ENCODE measurements around the gene MRPL37.

Gene MRPL37

DNA sequence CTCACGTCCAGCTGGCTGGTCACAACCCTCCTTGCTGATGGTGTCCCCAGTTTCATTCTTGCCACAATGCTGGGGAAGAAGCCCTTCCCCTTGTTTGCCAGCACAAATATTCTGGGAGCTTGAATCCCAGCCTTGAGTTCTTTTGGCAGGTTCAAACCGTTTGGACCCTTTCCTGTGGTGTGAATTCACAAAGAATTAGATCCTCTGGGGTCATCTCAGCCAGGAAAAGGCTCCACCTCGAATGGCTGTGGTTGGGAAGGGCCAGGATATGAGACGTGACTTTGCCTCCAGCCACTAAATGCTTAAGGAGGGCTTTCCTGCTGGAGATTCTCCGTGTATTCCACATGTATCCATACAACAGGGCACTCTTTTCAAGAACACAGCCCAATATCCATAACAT is 66.9 kb downstream of the MRPL37 start:
- no peak overlapping the region for H3K4me3 Mint-ChIP-seq
- peaks cover 2% of the 10 kb centered on the region for H3K27me3 Mint-ChIP-seq (ENCODE audit: low read depth, poor library complexity)
- H3K36me3 Mint-ChIP-seq (ENCODE audit: low read depth): peaks cover 12% of the 10 kb centered on the region
- H3K4me1 Mint-ChIP-seq: peaks cover 87% of the 10 kb centered on the region
- no peaks in the 10 kb centered on the region for H3K9me3 Mint-ChIP-seq
- DNase-seq: no peak
- H3K27ac Mint-ChIP-seq: no peak overlapping the region
- TF ChIP-seq, protein P1, sequence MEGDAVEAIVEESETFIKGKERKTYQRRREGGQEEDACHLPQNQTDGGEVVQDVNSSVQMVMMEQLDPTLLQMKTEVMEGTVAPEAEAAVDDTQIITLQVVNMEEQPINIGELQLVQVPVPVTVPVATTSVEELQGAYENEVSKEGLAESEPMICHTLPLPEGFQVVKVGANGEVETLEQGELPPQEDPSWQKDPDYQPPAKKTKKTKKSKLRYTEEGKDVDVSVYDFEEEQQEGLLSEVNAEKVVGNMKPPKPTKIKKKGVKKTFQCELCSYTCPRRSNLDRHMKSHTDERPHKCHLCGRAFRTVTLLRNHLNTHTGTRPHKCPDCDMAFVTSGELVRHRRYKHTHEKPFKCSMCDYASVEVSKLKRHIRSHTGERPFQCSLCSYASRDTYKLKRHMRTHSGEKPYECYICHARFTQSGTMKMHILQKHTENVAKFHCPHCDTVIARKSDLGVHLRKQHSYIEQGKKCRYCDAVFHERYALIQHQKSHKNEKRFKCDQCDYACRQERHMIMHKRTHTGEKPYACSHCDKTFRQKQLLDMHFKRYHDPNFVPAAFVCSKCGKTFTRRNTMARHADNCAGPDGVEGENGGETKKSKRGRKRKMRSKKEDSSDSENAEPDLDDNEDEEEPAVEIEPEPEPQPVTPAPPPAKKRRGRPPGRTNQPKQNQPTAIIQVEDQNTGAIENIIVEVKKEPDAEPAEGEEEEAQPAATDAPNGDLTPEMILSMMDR (IDR thresholded peaks at IDR 0.05): no peak

All from nephron progenitor cell (in vitro differentiated cells).